Osteocyte (in vitro differentiated cells): ENCODE measurements around the gene GRHPR. TPM values are rescaled to one million over a fixed set of nuclear protein-coding genes. Genes with fewer than 3 reads are reported as not detected.
A peak's percentile ranks its signal among the peaks of the same experiment; 100 is the strongest.
"Not testable (repeated sequence)": the region's sequence is repeated elsewhere in the genome, so short reads cannot be mapped to it uniquely, and the experiment has no call there.

ENCODE experiments used
- DNase-seq: peaks from one replicate; pipeline ENCODE4 v3.0.0; 2021; ENCODE audit warnings: mixed read lengths; ENCODE audit not compliant: unreplicated experiment; ENCODE audit errors: extremely low spot score
- H3K27ac Mint-ChIP-seq: one replicate; pipeline ENCODE4 v1.8.0; 2021; ENCODE audit warnings: mild to moderate bottlenecking, mixed read lengths; ENCODE audit not compliant: unreplicated experiment
- H3K27me3 Mint-ChIP-seq: one replicate; pipeline ENCODE4 v1.8.0; 2021; ENCODE audit warnings: mixed read lengths; ENCODE audit not compliant: unreplicated experiment
- H3K36me3 Mint-ChIP-seq: one replicate; pipeline ENCODE4 v1.8.0; 2021; ENCODE audit warnings: mixed read lengths; ENCODE audit not compliant: unreplicated experiment
- H3K4me1 Mint-ChIP-seq: one replicate; pipeline ENCODE4 v1.8.0; 2021; ENCODE audit warnings: mixed read lengths; ENCODE audit not compliant: unreplicated experiment
- H3K4me3 Mint-ChIP-seq: one replicate; pipeline ENCODE4 v1.8.0; 2021; ENCODE audit warnings: mild to moderate bottlenecking, moderate library complexity, mixed read lengths; ENCODE audit not compliant: unreplicated experiment
- H3K9me3 Mint-ChIP-seq: one replicate; pipeline ENCODE4 v1.8.0; 2021; ENCODE audit warnings: mixed read lengths; ENCODE audit not compliant: unreplicated experiment
- CTCF ChIP-seq: fragments of 200-600 bp; sonication (generic); IDR thresholded peaks from 2 replicates; pipeline ENCODE4 v1.5.0; 2021; ENCODE audit warnings: antibody characterized with exemption, mild to moderate bottlenecking, moderate library complexity
- total RNA-seq: library from RNA; stranded (reverse); gene quantifications from 2 replicates; pipeline ENCODE4 v1.2.1, GENCODE V29; 2021

GRHPR gene
- total RNA-seq, 1 donor from 2014 or later, result 111 TPM

GRCh38 chr9:37386988-37387387 lies 35.5 kb upstream of the GRHPR start:
- no peak for DNase-seq
- no peaks in the 10 kb centered on the region for H3K27me3 Mint-ChIP-seq
- H3K36me3 Mint-ChIP-seq, result no peaks in the 10 kb centered on the region
- H3K4me3 Mint-ChIP-seq, result no peak overlapping the region
- H3K27ac Mint-ChIP-seq, result no peak overlapping the region
- H3K9me3 Mint-ChIP-seq, result peaks cover 3% of the 10 kb centered on the region
- no peak for TF ChIP-seq CTCF
- no peaks in the 10 kb centered on the region for H3K4me1 Mint-ChIP-seq

GRCh38 chr9:37390759-37391158 lies 31.7 kb upstream of the GRHPR start:
- Mint-ChIP-seq H3K4me1 (no peaks in the 10 kb centered on the region), H3K36me3 (no peaks in the 10 kb centered on the region), H3K27ac (no peak overlapping the region), H3K9me3 (no peaks in the 10 kb centered on the region), H3K27me3 (peaks cover 10% of the 10 kb centered on the region), H3K4me3 (no peak overlapping the region)
- DNase-seq, result no peak
- peak; percentile 34 for TF ChIP-seq CTCF

GRCh38 chr9:37392272-37392671 lies 30.2 kb upstream of the GRHPR start:
- TF ChIP-seq CTCF, result no peak
- no peak overlapping the region for H3K4me3 Mint-ChIP-seq
- no peaks in the 10 kb centered on the region for H3K4me1 Mint-ChIP-seq
- no peaks in the 10 kb centered on the region for H3K36me3 Mint-ChIP-seq
- H3K27me3 Mint-ChIP-seq, result peaks cover 13% of the 10 kb centered on the region
- H3K27ac Mint-ChIP-seq, result no peak overlapping the region
- DNase-seq, result no peak
- H3K9me3 Mint-ChIP-seq, result no peaks in the 10 kb centered on the region

GRCh38 chr9:37395229-37395628 lies 27.3 kb upstream of the GRHPR start:
- H3K27ac Mint-ChIP-seq, result no peak overlapping the region
- H3K36me3 Mint-ChIP-seq, result no peaks in the 10 kb centered on the region
- no peak overlapping the region for H3K4me3 Mint-ChIP-seq
- H3K27me3 Mint-ChIP-seq, result peaks cover 18% of the 10 kb centered on the region
- no peaks in the 10 kb centered on the region for H3K4me1 Mint-ChIP-seq
- H3K9me3 Mint-ChIP-seq, result no peaks in the 10 kb centered on the region
- no peak for DNase-seq
- no peak for TF ChIP-seq CTCF

- no peaks in the 10 kb centered on the region for H3K36me3 Mint-ChIP-seq
- H3K4me3 Mint-ChIP-seq, result no peak overlapping the region
- no peaks in the 10 kb centered on the region for H3K9me3 Mint-ChIP-seq
- H3K27ac Mint-ChIP-seq, result no peak overlapping the region
- H3K27me3 Mint-ChIP-seq, result peaks cover 19% of the 10 kb centered on the region
- no peak for TF ChIP-seq CTCF
- H3K4me1 Mint-ChIP-seq, result no peaks in the 10 kb centered on the region
- no peak for DNase-seq
These were observed 26.8 kb upstream of the GRHPR start for GRCh38 chr9:37395663-37396062.

GRCh38 chr9:37397948-37398347 lies 24.5 kb upstream of the GRHPR start:
- not testable (repeated sequence) for DNase-seq, H3K4me1 Mint-ChIP-seq, H3K4me3 Mint-ChIP-seq, H3K36me3 Mint-ChIP-seq, H3K27ac Mint-ChIP-seq, H3K9me3 Mint-ChIP-seq
- H3K27me3 Mint-ChIP-seq, result peaks cover 26% of the 10 kb centered on the region
